Prostate gland (tissue), 2 donors: ENCODE data around the gene WDFY4.

Experiments used
- POLR2AphosphoS5 ChIP-seq: sonication (generic); formaldehyde crosslinking; IDR thresholded peaks from one replicate; pipeline ENCODE4 v1.6.1; 2017; ENCODE audit warnings: antibody characterized with exemption
- TF ChIP-seq, protein P1 (sequence below), 4 experiments: fragments of 200-600 bp in 2 of 4; fragments of 450-650 bp in 2 of 4; sonication (generic) in 2 of 4; IDR thresholded peaks; 1 replicate in 3 of 4; 2 replicates in 1 of 4; pipeline ENCODE4 v1.5.1; 2016 to 2019; ENCODE audit warnings: antibody characterized with exemption in 4 of 4, mild to moderate bottlenecking in 2 of 4, moderate library complexity in 2 of 4

DNA sequence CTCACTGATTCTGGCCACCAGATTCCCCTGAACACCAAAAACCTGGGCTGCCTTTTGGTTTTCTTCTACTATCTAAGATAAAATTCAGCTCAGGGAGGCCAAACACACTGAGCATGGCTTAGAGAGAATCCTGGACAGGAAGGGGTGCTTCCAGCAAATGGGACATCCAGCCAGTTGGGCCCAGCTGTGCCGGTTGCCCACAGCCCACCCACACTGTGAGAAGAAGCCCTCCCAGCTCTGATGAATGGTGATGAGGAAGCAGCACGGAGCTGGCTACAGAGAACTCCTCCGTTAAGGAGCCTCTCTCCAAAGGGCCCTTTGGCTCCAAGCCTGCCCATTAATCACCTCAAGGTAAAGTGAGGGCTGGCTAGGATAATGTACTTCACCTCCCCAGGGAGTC lies 239.1 kb downstream of the WDFY4 start:
- TF ChIP-seq, protein P1, sequence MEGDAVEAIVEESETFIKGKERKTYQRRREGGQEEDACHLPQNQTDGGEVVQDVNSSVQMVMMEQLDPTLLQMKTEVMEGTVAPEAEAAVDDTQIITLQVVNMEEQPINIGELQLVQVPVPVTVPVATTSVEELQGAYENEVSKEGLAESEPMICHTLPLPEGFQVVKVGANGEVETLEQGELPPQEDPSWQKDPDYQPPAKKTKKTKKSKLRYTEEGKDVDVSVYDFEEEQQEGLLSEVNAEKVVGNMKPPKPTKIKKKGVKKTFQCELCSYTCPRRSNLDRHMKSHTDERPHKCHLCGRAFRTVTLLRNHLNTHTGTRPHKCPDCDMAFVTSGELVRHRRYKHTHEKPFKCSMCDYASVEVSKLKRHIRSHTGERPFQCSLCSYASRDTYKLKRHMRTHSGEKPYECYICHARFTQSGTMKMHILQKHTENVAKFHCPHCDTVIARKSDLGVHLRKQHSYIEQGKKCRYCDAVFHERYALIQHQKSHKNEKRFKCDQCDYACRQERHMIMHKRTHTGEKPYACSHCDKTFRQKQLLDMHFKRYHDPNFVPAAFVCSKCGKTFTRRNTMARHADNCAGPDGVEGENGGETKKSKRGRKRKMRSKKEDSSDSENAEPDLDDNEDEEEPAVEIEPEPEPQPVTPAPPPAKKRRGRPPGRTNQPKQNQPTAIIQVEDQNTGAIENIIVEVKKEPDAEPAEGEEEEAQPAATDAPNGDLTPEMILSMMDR (IDR thresholded peaks at IDR 0.05), result no peak
- TF ChIP-seq POLR2AphosphoS5, result no peak
